ENCODE results near the gene GPBP1.
A peak's percentile ranks its signal among the peaks of the same experiment; 100 is the strongest.
"Not testable (repeated sequence)": the region's sequence is repeated elsewhere in the genome, so short reads cannot be mapped to it uniquely, and the experiment has no call there.

The GPBP1 gene

GRCh38 chr5:57176350-57176857 lies 2.5 kb downstream of the GPBP1 start:
- FAIRE-seq, result no peak
- TF ChIP-seq SPI1 (IDR thresholded peaks at IDR 0.05; ENCODE audit: low read depth, low read length), result no peak
- no peak for TF ChIP-seq POU2F2 (IDR thresholded peaks at IDR 0.05; ENCODE audit: low read depth, low read length)
- TF ChIP-seq POLR2A (IDR thresholded peaks at IDR 0.05; ENCODE audit: low read depth, low read length), result no peak
- no peak for TF ChIP-seq TAF1 (IDR thresholded peaks at IDR 0.05; ENCODE audit: low read depth, low read length)
- no peak for TF ChIP-seq POLR2AphosphoS5 (IDR thresholded peaks at IDR 0.05; ENCODE audit: low read depth, low read length)
- no peak for TF ChIP-seq PAX5 (IDR thresholded peaks at IDR 0.05; ENCODE audit: insufficient read depth, low read length, severe bottlenecking)
- no peak for DNase-seq (ENCODE audit: insufficient read length, low spot score)

- DNase-seq (ENCODE audit: insufficient read length, low spot score), result no peak
- FAIRE-seq, result no peak
- no peak for TF ChIP-seq TAF1 (IDR thresholded peaks at IDR 0.05; ENCODE audit: low read depth, low read length)
- TF ChIP-seq POU2F2 (IDR thresholded peaks at IDR 0.05; ENCODE audit: low read depth, low read length), result no peak
- TF ChIP-seq PAX5 (IDR thresholded peaks at IDR 0.05; ENCODE audit: insufficient read depth, low read length, severe bottlenecking), result no peak
- no peak for TF ChIP-seq SPI1 (IDR thresholded peaks at IDR 0.05; ENCODE audit: low read depth, low read length)
- TF ChIP-seq POLR2A (IDR thresholded peaks at IDR 0.05; ENCODE audit: low read depth, low read length), result no peak
- TF ChIP-seq POLR2AphosphoS5 (IDR thresholded peaks at IDR 0.05; ENCODE audit: low read depth, low read length), result no peak
Measured at GRCh38 chr5:57177479-57178156, 3.8 kb downstream of the GPBP1 start.

- FAIRE-seq; DNase-seq (ENCODE audit: insufficient read length, low spot score): not testable (repeated sequence)
Measured at GRCh38 chr5:57178238-57178637, 4.4 kb downstream of the GPBP1 start.

DNA sequence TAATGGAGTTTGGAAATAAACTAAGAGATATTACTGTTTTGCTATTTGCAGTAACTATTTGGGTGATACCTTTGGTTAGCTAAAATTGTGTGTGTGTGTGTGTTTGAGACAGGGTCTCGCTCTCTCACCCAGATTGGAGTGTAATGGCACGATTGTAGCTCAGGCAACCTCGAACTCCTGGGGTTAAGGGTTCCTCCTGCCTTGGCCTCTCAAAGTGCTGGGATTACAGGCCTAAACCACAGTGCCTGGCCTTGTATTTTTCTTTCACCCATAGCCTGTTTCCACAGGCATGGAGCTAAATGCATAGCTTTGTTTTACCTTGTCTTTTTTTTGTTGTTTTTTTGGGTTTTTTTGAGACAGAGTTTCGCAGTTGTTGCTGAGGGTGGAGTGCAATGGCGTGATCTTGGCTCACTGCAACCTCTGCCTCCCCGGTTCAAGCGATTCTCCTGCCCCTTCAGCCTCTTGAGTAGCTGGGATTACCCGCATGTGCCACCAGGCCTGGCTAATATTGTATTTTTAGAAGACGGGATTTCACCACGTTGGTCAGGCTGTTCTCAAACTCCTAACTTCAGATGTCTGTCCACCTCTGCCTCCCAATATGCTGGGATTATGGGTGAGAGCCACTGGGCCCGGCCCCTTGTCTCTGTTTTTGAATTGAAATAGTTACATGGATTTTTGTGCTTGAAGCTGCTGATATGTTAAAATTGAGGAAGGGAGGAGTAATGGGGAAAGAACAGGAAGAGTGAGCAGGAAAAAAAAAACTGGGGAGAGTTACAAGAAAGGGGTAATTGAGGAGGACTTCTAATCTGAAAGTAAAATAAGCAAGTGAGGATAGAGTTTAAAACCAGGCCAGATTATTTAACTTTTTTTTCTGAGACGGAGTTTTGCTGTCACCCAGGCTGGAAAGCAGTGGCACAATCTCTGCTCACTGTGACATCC lies 5.7 kb downstream of the GPBP1 start:
- no peak for TF ChIP-seq SPI1 (IDR thresholded peaks at IDR 0.05; ENCODE audit: low read depth, low read length)
- TF ChIP-seq POU2F2 (IDR thresholded peaks at IDR 0.05; ENCODE audit: low read depth, low read length), result 0 out of 2 replicates have a peak, but pooled peaks have one; percentile 18
- FAIRE-seq (peak; percentile 5), DNase-seq (ENCODE audit: insufficient read length, low spot score) (no peak)

DNA sequence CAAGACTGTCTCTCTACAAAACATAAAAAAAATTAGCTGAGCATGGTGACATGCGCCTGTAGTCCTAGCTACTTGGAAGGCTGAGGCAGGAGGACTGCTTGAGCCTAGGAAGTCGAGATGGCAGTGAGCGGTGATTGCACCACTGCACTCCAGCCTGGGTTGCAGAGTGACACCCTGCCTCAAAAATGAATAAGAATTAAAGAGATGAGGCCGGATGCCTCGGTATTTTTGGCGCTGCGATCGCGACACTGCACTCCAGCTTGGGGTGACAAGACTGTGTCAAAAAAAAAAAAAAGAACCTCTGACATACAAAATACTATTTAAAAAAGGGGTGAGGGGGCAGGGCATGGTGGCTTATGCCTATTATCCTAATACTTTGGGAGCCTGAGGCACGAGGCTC lies 7.3 kb downstream of the GPBP1 start:
- TF ChIP-seq POLR2AphosphoS5 (IDR thresholded peaks at IDR 0.05; ENCODE audit: low read depth, low read length) (no peak), SPI1 (IDR thresholded peaks at IDR 0.05; ENCODE audit: low read depth, low read length) (no peak), POU2F2 (IDR thresholded peaks at IDR 0.05; ENCODE audit: low read depth, low read length) (no peak), POLR2A (IDR thresholded peaks at IDR 0.05; ENCODE audit: low read depth, low read length) (no peak), PAX5 (IDR thresholded peaks at IDR 0.05; ENCODE audit: insufficient read depth, low read length, severe bottlenecking) (no peak), TAF1 (IDR thresholded peaks at IDR 0.05; ENCODE audit: low read depth, low read length) (no peak)
- DNase-seq (ENCODE audit: insufficient read length, low spot score), result no peak
- FAIRE-seq, result no peak

- no peak for FAIRE-seq
Measured at GRCh38 chr5:57184322-57184721, 10.5 kb downstream of the GPBP1 start.

DNA sequence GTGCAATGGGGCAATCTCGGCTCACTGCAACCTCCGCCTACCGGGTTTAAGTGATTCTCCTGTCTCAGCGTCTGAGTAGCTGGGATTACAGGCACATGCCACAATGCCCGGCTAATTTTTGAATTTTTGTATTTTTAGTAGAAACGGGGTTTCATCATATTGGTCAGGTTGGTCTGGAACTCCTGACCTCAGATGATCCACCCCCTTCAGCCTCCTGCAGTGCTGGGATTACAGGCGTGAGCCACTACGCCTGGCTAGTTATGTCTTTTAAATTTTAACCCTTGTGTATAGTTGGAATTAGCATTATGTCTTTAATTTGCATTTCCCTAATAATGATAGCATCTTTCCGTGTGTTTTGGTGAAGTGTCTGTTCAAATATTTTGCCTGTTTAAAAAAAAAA lies 11.5 kb downstream of the GPBP1 start:
- FAIRE-seq (no peak), DNase-seq (ENCODE audit: insufficient read length, low spot score) (no peak)
- TF ChIP-seq SPI1 (IDR thresholded peaks at IDR 0.05; ENCODE audit: low read depth, low read length), result no peak
- no peak for TF ChIP-seq POU2F2 (IDR thresholded peaks at IDR 0.05; ENCODE audit: low read depth, low read length)

More at GRCh38 chr5:57184322-57184721, 10.5 kb downstream of the GPBP1 start:
- DNase-seq (ENCODE audit: insufficient read length, low spot score), result no peak
- no peak for TF ChIP-seq TAF1 (IDR thresholded peaks at IDR 0.05; ENCODE audit: low read depth, low read length)
- TF ChIP-seq POU2F2 (IDR thresholded peaks at IDR 0.05; ENCODE audit: low read depth, low read length), result no peak
- TF ChIP-seq POLR2AphosphoS5 (IDR thresholded peaks at IDR 0.05; ENCODE audit: low read depth, low read length), result no peak

- DNase-seq (ENCODE audit: insufficient read length, low spot score), result no peak
- no peak for FAIRE-seq
- TF ChIP-seq SPI1 (IDR thresholded peaks at IDR 0.05; ENCODE audit: low read depth, low read length), result no peak
- TF ChIP-seq TAF1 (IDR thresholded peaks at IDR 0.05; ENCODE audit: low read depth, low read length), result no peak
- no peak for TF ChIP-seq POLR2A (IDR thresholded peaks at IDR 0.05; ENCODE audit: low read depth, low read length)
- no peak for TF ChIP-seq POLR2AphosphoS5 (IDR thresholded peaks at IDR 0.05; ENCODE audit: low read depth, low read length)
- TF ChIP-seq POU2F2 (IDR thresholded peaks at IDR 0.05; ENCODE audit: low read depth, low read length), result no peak
Measured at GRCh38 chr5:57186194-57186593, 12.3 kb downstream of the GPBP1 start.

DNA sequence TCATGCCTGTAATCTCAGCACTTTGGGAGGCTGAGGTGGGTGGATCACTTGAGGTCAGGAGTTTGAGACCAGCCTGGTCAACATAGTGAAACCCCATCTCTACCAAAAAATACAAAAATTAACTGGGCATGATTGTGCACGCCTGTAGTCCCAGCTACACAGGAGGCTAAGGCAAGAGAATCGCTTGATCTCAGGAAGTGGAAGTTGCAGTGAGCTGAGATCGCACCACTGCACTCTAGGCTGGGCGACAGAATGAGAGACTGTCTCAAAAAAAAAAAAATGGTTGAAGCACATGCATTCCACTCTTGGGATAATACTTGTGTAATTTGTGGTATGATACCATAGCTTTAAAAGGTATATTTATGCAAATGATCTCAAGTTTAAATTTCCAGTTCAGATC lies 14.1 kb downstream of the GPBP1 start:
- DNase-seq (ENCODE audit: insufficient read length, low spot score); FAIRE-seq: not testable (repeated sequence)

GRCh38 chr5:57189515-57189914 lies 15.7 kb downstream of the GPBP1 start:
- DNase-seq (ENCODE audit: insufficient read length, low spot score) (no peak), FAIRE-seq (no peak)
- no peak for TF ChIP-seq SPI1 (IDR thresholded peaks at IDR 0.05; ENCODE audit: low read depth, low read length)
- TF ChIP-seq PAX5 (IDR thresholded peaks at IDR 0.05; ENCODE audit: insufficient read depth, low read length, severe bottlenecking), result no peak
- no peak for TF ChIP-seq POLR2A (IDR thresholded peaks at IDR 0.05; ENCODE audit: low read depth, low read length)
- no peak for TF ChIP-seq POU2F2 (IDR thresholded peaks at IDR 0.05; ENCODE audit: low read depth, low read length)
- no peak for TF ChIP-seq POLR2AphosphoS5 (IDR thresholded peaks at IDR 0.05; ENCODE audit: low read depth, low read length)
- TF ChIP-seq TAF1 (IDR thresholded peaks at IDR 0.05; ENCODE audit: low read depth, low read length), result no peak

Data from GM12891 (cell line).